Left lobe of liver (tissue), 2 donors: ENCODE results near the gene LAMTOR3. TPM values are rescaled to one million over a fixed set of nuclear protein-coding genes. Genes with fewer than 3 reads are reported as not detected.
A peak's percentile ranks its signal among the peaks of the same experiment; 100 is the strongest.
"Not testable (repeated sequence)": the region's sequence is repeated elsewhere in the genome, so short reads cannot be mapped to it uniquely, and the experiment has no call there.

ENCODE experiments used
- ATAC-seq: fragments of 200-7000 bp; cut with Tn5 transposase; one replicate; pipeline ENCODE4 v1.9.1; 2020; ENCODE audit warnings: mild to moderate bottlenecking, moderate library complexity
- DNase-seq: peaks from one replicate; pipeline ENCODE4 v3.0.0-alpha.2; 2020; ENCODE audit warnings: low spot score
- total RNA-seq: library from RNA; stranded (reverse); gene quantifications from one replicate; pipeline ENCODE4 v1.2.1, GENCODE V29; 2021
- donor health status: DM: no; HTN: no; CAD: no; lungs with moderate emphysema.
- donor health status: DM: no; HTN: yes; CAD: no.

LAMTOR3 gene
- total RNA-seq, 1 donor from 2014 or later: 12.3 TPM

GRCh38 chr4:99832758-99833157 is 61.5 kb downstream of the LAMTOR3 start:
- DNase-seq (no peak), ATAC-seq (peak; percentile 25)

- peak; percentile 76 for ATAC-seq
- DNase-seq: no peak
Measured at GRCh38 chr4:99832321-99832720, 61.9 kb downstream of the LAMTOR3 start.

- DNase-seq, ATAC-seq: not testable (repeated sequence)
Measured at GRCh38 chr4:99830051-99830450, 64.2 kb downstream of the LAMTOR3 start.

GRCh38 chr4:99828477-99828876 is 65.8 kb downstream of the LAMTOR3 start:
- ATAC-seq (no peak), DNase-seq (no peak)

Other genes starting within 250 kb of the LAMTOR3 start
- gene C4orf54, start 236.6 kb downstream of the LAMTOR3 start, total RNA-seq: not detected
- gene DAPP1, start 77.6 kb downstream of the LAMTOR3 start, total RNA-seq: 0.78 TPM
- 16.2 TPM for gene DNAJB14, start 52.2 kb upstream of the LAMTOR3 start, total RNA-seq
- 35.8 TPM for gene H2AZ1, start 55.8 kb upstream of the LAMTOR3 start, total RNA-seq